Nephron progenitor cell (in vitro differentiated cells): ENCODE data around the gene NPEPL1.

Experiments used
- DNase-seq: peaks from one replicate; pipeline ENCODE4 v3.0.0; 2021
- H3K27ac Mint-ChIP-seq: 2 replicates; pipeline ENCODE4 v1.8.0; 2021; ENCODE audit warnings: mild to moderate bottlenecking, moderate library complexity, mixed read lengths
- H3K27me3 Mint-ChIP-seq: 2 replicates; pipeline ENCODE4 v1.8.0; 2021; ENCODE audit warnings: mild to moderate bottlenecking, low read depth, mixed read lengths; ENCODE audit not compliant: poor library complexity
- H3K36me3 Mint-ChIP-seq: 2 replicates; pipeline ENCODE4 v1.8.0; 2021; ENCODE audit warnings: low read depth, mixed read lengths
- H3K4me1 Mint-ChIP-seq: 2 replicates; pipeline ENCODE4 v1.8.0; 2021; ENCODE audit warnings: mixed read lengths
- H3K4me3 Mint-ChIP-seq: 2 replicates; pipeline ENCODE4 v1.8.0; 2021; ENCODE audit warnings: mild to moderate bottlenecking, moderate library complexity, mixed read lengths
- H3K9me3 Mint-ChIP-seq: 2 replicates; pipeline ENCODE4 v1.8.0; 2021; ENCODE audit warnings: mild to moderate bottlenecking, moderate library complexity, mixed read lengths
- CTCF ChIP-seq: fragments of 200-600 bp; sonication (generic); IDR thresholded peaks from 2 replicates; pipeline ENCODE4 v1.5.0; 2021; ENCODE audit warnings: antibody characterized with exemption

The NPEPL1 gene

GRCh38 chr20:58695895-58696375 lies 3.3 kb downstream of the NPEPL1 start:
- no peak overlapping the region for H3K4me3 Mint-ChIP-seq
- no peak overlapping the region for H3K27ac Mint-ChIP-seq
- no peaks in the 10 kb centered on the region for H3K9me3 Mint-ChIP-seq
- peaks cover 15% of the 10 kb centered on the region for H3K4me1 Mint-ChIP-seq
- no peaks in the 10 kb centered on the region for H3K27me3 Mint-ChIP-seq
- TF ChIP-seq CTCF = no peak
- peaks cover 18% of the 10 kb centered on the region for H3K36me3 Mint-ChIP-seq
- DNase-seq = no peak

- Mint-ChIP-seq H3K36me3 (peaks cover 18% of the 10 kb centered on the region), H3K27me3 (no peaks in the 10 kb centered on the region), H3K4me1 (peaks cover 13% of the 10 kb centered on the region), H3K27ac (no peak overlapping the region), H3K4me3 (no peak overlapping the region), H3K9me3 (no peaks in the 10 kb centered on the region)
- no peak for DNase-seq
- TF ChIP-seq CTCF = no peak
These were observed 3.9 kb downstream of the NPEPL1 start for GRCh38 chr20:58696411-58696961.

GRCh38 chr20:58697201-58697866 lies 4.7 kb downstream of the NPEPL1 start:
- DNase-seq = no peak
- Mint-ChIP-seq H3K9me3 (no peaks in the 10 kb centered on the region), H3K27me3 (no peaks in the 10 kb centered on the region), H3K27ac (no peak overlapping the region), H3K4me1 (peaks cover 9% of the 10 kb centered on the region), H3K36me3 (peaks cover 26% of the 10 kb centered on the region), H3K4me3 (no peak overlapping the region)
- TF ChIP-seq CTCF = no peak

GRCh38 chr20:58697867-58698703 lies 5.5 kb downstream of the NPEPL1 start:
- TF ChIP-seq CTCF = no peak
- peaks cover 9% of the 10 kb centered on the region for H3K4me1 Mint-ChIP-seq

GRCh38 chr20:58698741-58699622 lies 6.4 kb downstream of the NPEPL1 start:
- peaks cover 42% of the 10 kb centered on the region for H3K36me3 Mint-ChIP-seq

More at GRCh38 chr20:58697867-58698703, 5.5 kb downstream of the NPEPL1 start:
- H3K27me3 Mint-ChIP-seq = no peaks in the 10 kb centered on the region
- H3K36me3 Mint-ChIP-seq = peaks cover 33% of the 10 kb centered on the region
- no peak overlapping the region for H3K27ac Mint-ChIP-seq
- no peak for DNase-seq
- H3K9me3 Mint-ChIP-seq = peaks cover 7% of the 10 kb centered on the region
- no peak overlapping the region for H3K4me3 Mint-ChIP-seq

More at GRCh38 chr20:58698741-58699622, 6.4 kb downstream of the NPEPL1 start:
- Mint-ChIP-seq H3K27me3 (no peaks in the 10 kb centered on the region), H3K4me3 (no peak overlapping the region), H3K9me3 (peaks cover 15% of the 10 kb centered on the region), H3K27ac (no peak overlapping the region), H3K4me1 (peaks cover 9% of the 10 kb centered on the region)
- no peak for TF ChIP-seq CTCF
- no peak for DNase-seq
